ENCODE data around the gene AP5Z1. TPM values are rescaled to one million over a fixed set of nuclear protein-coding genes. Genes with fewer than 3 reads are reported as not detected.

AP5Z1 gene
- total RNA-seq, 1 donor from 2014 or later: 48.9 TPM

- Histone ChIP-seq H3K4me1 (peaks cover 12% of the 10 kb centered on the region), H3K27ac (no peak overlapping the region), H3K27me3 (no peaks in the 10 kb centered on the region), H3K36me3 (peaks cover 6% of the 10 kb centered on the region), H3K9me3 (no peaks in the 10 kb centered on the region), H3K4me3 (no peak overlapping the region)
- DNase-seq (no peak), ATAC-seq (no peak)
- intact Hi-C loops (cut with DNase I): no loop called here
- no peak for TF ChIP-seq CTCF (IDR thresholded peaks at IDR 0.05)
These were observed 4.5 kb upstream of the AP5Z1 start for GRCh38 chr7:4770886-4771285.

GRCh38 chr7:4771737-4772136 lies 3.7 kb upstream of the AP5Z1 start:
- ATAC-seq (no peak), DNase-seq (no peak)
- peaks cover 4% of the 10 kb centered on the region for H3K36me3 ChIP-seq
- intact Hi-C loops (cut with DNase I): no loop called here
- H3K4me3 ChIP-seq: no peak overlapping the region
- no peaks in the 10 kb centered on the region for H3K27me3 ChIP-seq
- H3K9me3 ChIP-seq: no peaks in the 10 kb centered on the region
- H3K4me1 ChIP-seq: peaks cover 19% of the 10 kb centered on the region
- TF ChIP-seq CTCF (IDR thresholded peaks at IDR 0.05): no peak
- H3K27ac ChIP-seq: no peak overlapping the region

- Histone ChIP-seq H3K27me3 (no peaks in the 10 kb centered on the region), H3K36me3 (peaks cover under 1% of the 10 kb centered on the region), H3K9me3 (no peaks in the 10 kb centered on the region), H3K4me3 (no peak overlapping the region), H3K27ac (no peak overlapping the region), H3K4me1 (peaks cover 24% of the 10 kb centered on the region)
- intact Hi-C loops (cut with DNase I): no loop called here
- no peak for ATAC-seq
- no peak for DNase-seq
- TF ChIP-seq CTCF (IDR thresholded peaks at IDR 0.05): no peak
These were observed 3.1 kb upstream of the AP5Z1 start for GRCh38 chr7:4772306-4772705.

DNA sequence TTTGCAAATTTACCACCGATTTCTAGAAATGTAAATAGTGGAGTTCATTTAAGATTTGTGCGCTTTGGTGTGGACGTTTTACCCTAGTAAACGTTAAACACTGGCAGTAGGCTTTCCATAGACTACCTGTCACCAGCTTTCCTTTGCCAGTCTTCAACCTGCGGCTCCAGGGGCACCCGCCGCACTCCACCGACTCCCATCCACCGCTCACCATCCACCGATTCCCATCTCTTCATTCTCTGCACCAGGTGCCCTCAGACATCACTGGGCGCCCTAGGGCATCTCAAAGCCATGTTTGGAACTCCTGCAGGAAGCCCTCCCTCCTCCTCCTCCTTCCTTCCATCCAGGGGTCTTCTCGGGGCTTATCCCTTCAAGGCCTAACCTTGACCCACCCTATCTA lies 1.4 kb upstream of the AP5Z1 start:
- no peak for TF ChIP-seq CTCF (IDR thresholded peaks at IDR 0.05)
- H3K27me3 ChIP-seq: no peaks in the 10 kb centered on the region
- intact Hi-C loops (cut with DNase I): no loop called here
- no peak for ATAC-seq
- H3K4me1 ChIP-seq: peaks cover 29% of the 10 kb centered on the region
- H3K27ac ChIP-seq: peak overlapping the region; percentile 96
- H3K36me3 ChIP-seq: no peaks in the 10 kb centered on the region
- H3K9me3 ChIP-seq: no peaks in the 10 kb centered on the region
- DNase-seq: no peak
- H3K4me3 ChIP-seq: no peak overlapping the region

- Histone ChIP-seq H3K27me3 (no peaks in the 10 kb centered on the region), H3K27ac (peak overlapping the region; percentile 96), H3K4me1 (peaks cover 26% of the 10 kb centered on the region), H3K36me3 (no peaks in the 10 kb centered on the region), H3K9me3 (no peaks in the 10 kb centered on the region), H3K4me3 (peak overlapping the region; percentile 99)
- ATAC-seq (peak; percentile 25), DNase-seq (no peak)
- intact Hi-C loops (cut with DNase I): no loop called here
- no peak for TF ChIP-seq CTCF (IDR thresholded peaks at IDR 0.05)
These were observed 669 bp upstream of the AP5Z1 start for GRCh38 chr7:4774658-4775249.

All from upper lobe of right lung (tissue), 1 donor.